Measurements from ENCODE around the gene PIGU.

- TF ChIP-seq POLR2AphosphoS5 (IDR thresholded peaks at IDR 0.05; ENCODE audit: low read depth, low read length): no peak
- no peak for TF ChIP-seq TAF1 (IDR thresholded peaks at IDR 0.05; ENCODE audit: borderline replicate concordance, insufficient read depth, low read length)
Observed at GRCh38 chr20:34549291-34549928, 127.5 kb downstream of the PIGU start.

Data from PFSK-1 (cell line).